ENCODE data around the gene AQR. TPM values are rescaled to one million over a fixed set of nuclear protein-coding genes. Genes with fewer than 3 reads are reported as not detected.

Gene AQR
- total and polyA plus RNA-seq, 2 of the 13 experiments (the other 11 are each of a cell fraction or from before 2014, with no cell fraction given): 18.7 to 31.3 TPM

DNA sequence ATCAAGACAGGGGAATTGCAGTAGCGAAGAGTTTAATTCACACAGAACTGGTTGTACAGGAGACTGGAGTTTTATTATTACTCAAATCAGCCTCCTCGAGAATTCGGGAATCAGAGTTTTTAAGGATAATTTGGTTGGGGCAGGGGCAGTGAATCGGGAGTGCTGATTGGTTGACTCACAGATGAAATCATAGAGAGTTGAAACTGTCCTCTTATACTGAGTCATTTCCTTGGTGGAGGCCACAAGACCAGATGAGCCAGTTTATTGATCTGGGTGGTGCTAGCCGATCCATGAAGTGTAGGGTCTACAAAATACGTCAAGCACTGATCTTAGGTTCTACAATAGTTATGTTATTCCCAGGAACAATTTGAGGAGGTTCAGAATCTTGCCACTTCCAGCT, 23.9 kb upstream of the AQR start:
- BruUV-seq (replicated peaks): no TSS peak
- Histone ChIP-seq H3K79me2 (ENCODE audit: insufficient read depth, low read length) (no peaks in the 10 kb centered on the region), H3K36me3 (replicated peaks in 1 of 2; ENCODE audit: control insufficient read depth in 1 of 2, insufficient read depth in 2 of 2, low read length in 2 of 2) (no peaks in the 10 kb centered on the region), H3K4me1 (ENCODE audit: insufficient read depth, low read length) (peaks cover 17% of the 10 kb centered on the region), H4K20me1 (ENCODE audit: insufficient read depth, low read length) (no peaks in the 10 kb centered on the region), H2AFZ (ENCODE audit: low read length) (no peak overlapping the region), H3K9me3 (ENCODE audit: low read length) (no peaks in the 10 kb centered on the region), H3K27me3 (ENCODE audit: control insufficient read depth in 1 of 2, insufficient read depth in 2 of 2, low read length in 2 of 2) (no peaks in the 10 kb centered on the region; a peak in 2 of 5 replicates), H3K9ac (ENCODE audit: insufficient read depth, low read depth, low read length) (no peak overlapping the region), H3K4me3 (replicated peaks in 1 of 3; ENCODE audit: insufficient read depth in 1 of 3, low read depth in 2 of 3, low read length in 3 of 3) (no peak overlapping the region), H3K4me2 (ENCODE audit: low read depth, low read length) (no peak overlapping the region), H3K27ac (ENCODE audit: extremely low read length, insufficient read depth, low read length) (no peak overlapping the region)
- intact Hi-C loops (cut with micrococcal nuclease; ENCODE audit: unreplicated experiment) (no loop called here), in situ Hi-C loops (cut with HindIII; ENCODE audit: extremely low pct_ligation_motif_present, low pct_unique_long_range_greater_than_20kb) (no loop called here)
- CTCF ChIA-PET (ENCODE audit: low intra/inter-chr PET ratio, low total read pairs): no interaction called here
- no peak for FAIRE-seq
- POLR2A ChIA-PET: no interaction called here
- ATAC-seq: no peak
- TF ChIP-seq MBD4 (IDR thresholded peaks at IDR 0.05; ENCODE audit: borderline replicate concordance, low read length) (no peak), ZNF766 (CRISPR knock-in tag; IDR thresholded peaks at IDR 0.05; ENCODE audit: borderline replicate concordance) (no peak), CREB1 (IDR thresholded peaks at IDR 0.05) (no peak), CREB1 (CRISPR knock-in tag; IDR thresholded peaks at IDR 0.05) (peak; percentile 24; the same call in 1 of the 2 replicates), ZNF331 (CRISPR knock-in tag; IDR thresholded peaks at IDR 0.05) (no peak), TEAD2 (CRISPR knock-in tag; IDR thresholded peaks at IDR 0.05) (no peak), MTF2 (CRISPR knock-in tag; IDR thresholded peaks at IDR 0.05; ENCODE audit: borderline replicate concordance) (no peak), ZNF703 (CRISPR knock-in tag; IDR thresholded peaks at IDR 0.05; ENCODE audit: borderline replicate concordance) (no peak)
- TF ChIP-seq, protein P1, sequence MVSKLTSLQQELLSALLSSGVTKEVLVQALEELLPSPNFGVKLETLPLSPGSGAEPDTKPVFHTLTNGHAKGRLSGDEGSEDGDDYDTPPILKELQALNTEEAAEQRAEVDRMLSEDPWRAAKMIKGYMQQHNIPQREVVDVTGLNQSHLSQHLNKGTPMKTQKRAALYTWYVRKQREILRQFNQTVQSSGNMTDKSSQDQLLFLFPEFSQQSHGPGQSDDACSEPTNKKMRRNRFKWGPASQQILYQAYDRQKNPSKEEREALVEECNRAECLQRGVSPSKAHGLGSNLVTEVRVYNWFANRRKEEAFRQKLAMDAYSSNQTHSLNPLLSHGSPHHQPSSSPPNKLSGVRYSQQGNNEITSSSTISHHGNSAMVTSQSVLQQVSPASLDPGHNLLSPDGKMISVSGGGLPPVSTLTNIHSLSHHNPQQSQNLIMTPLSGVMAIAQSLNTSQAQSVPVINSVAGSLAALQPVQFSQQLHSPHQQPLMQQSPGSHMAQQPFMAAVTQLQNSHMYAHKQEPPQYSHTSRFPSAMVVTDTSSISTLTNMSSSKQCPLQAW (CRISPR knock-in tag; IDR thresholded peaks at IDR 0.05): no peak
- DNase-seq (ENCODE audit: low spot score): no peak
- WGBS (ENCODE audit: low lambda C conversion rate): 34% methylated on average over 6 of the region's 6 CpGs
